ENCODE data around the gene SLC4A9. TPM values are rescaled to one million over a fixed set of nuclear protein-coding genes. Genes with fewer than 3 reads are reported as not detected.

The SLC4A9 gene
- total RNA-seq, 2 experiments from 2014 or later, result 0.36 TPM; not detected in 1

DNA sequence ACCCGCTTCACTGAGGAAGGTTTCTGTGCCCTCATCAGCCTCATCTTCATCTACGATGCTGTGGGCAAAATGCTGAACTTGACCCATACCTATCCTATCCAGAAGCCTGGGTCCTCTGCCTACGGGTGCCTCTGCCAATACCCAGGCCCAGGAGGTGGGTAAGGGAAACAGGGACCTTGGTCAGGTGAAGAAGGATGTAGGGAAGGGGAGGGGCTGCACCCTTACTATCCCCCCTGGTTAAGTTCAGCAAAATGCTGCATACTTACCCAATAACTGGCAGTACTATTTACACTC, 4.4 kb downstream of the SLC4A9 start:
- no peak overlapping the region for H3K27ac Mint-ChIP-seq
- no peaks in the 10 kb centered on the region for H3K27me3 Mint-ChIP-seq
- DNase-seq (no peak), ATAC-seq (no peak)
- no peak overlapping the region for H3K4me3 Mint-ChIP-seq
- H3K36me3 Mint-ChIP-seq (ENCODE audit: low read depth), result no peaks in the 10 kb centered on the region
- CTCF ChIA-PET, result interaction anchor here (1.3 to 10.9 kb wide), 9 partner anchors 8 to 361 kb away, joined by 3 to 160 read pairs (median 6); partner anchors contain the start of gene CD14
- TF ChIP-seq, protein P1, sequence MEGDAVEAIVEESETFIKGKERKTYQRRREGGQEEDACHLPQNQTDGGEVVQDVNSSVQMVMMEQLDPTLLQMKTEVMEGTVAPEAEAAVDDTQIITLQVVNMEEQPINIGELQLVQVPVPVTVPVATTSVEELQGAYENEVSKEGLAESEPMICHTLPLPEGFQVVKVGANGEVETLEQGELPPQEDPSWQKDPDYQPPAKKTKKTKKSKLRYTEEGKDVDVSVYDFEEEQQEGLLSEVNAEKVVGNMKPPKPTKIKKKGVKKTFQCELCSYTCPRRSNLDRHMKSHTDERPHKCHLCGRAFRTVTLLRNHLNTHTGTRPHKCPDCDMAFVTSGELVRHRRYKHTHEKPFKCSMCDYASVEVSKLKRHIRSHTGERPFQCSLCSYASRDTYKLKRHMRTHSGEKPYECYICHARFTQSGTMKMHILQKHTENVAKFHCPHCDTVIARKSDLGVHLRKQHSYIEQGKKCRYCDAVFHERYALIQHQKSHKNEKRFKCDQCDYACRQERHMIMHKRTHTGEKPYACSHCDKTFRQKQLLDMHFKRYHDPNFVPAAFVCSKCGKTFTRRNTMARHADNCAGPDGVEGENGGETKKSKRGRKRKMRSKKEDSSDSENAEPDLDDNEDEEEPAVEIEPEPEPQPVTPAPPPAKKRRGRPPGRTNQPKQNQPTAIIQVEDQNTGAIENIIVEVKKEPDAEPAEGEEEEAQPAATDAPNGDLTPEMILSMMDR (IDR thresholded peaks at IDR 0.05), result no peak
- intact Hi-C loops (cut with micrococcal nuclease), result loop anchor here (10.0 kb wide), 1 partner anchor 350 kb away; no protein-coding TSS in a partner anchor
- POLR2A ChIA-PET, result no interaction called here
- H3K9me3 Mint-ChIP-seq, result no peaks in the 10 kb centered on the region
- H3K4me1 Mint-ChIP-seq (ENCODE audit: low read depth), result peaks cover 5% of the 10 kb centered on the region

DNA sequence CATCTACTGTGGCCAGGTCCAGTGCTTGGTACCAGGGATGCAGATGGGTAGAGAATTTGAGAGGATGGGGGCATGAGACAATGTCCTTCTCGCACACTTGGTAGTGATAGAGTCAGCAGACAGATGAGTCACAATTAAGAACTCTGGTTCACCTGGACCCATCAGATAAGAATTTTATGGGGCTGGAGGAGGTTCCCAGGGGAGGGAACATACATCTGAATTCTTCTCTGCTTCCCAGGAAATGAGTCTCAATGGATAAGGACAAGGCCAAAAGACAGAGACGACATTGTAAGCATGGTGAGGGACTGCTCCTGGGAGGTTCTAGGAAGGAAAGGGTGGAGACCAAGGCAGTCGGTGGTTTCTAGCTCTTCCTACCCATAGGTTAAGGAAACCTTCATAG, 5.3 kb downstream of the SLC4A9 start:
- Mint-ChIP-seq H3K9me3 (no peaks in the 10 kb centered on the region), H3K27me3 (no peaks in the 10 kb centered on the region), H3K4me1 (ENCODE audit: low read depth) (peaks cover 5% of the 10 kb centered on the region), H3K4me3 (no peak overlapping the region), H3K36me3 (ENCODE audit: low read depth) (no peaks in the 10 kb centered on the region), H3K27ac (no peak overlapping the region)
- CTCF ChIA-PET, result interaction anchor here (0.7 to 10.9 kb wide), 6 partner anchors 8 to 270 kb away, joined by 3 to 160 read pairs (median 21); no protein-coding TSS in a partner anchor
- no peak for DNase-seq
- ATAC-seq, result no peak
- TF ChIP-seq, protein P1 (IDR thresholded peaks at IDR 0.05), result no peak
- intact Hi-C loops (cut with micrococcal nuclease), result loop anchor here (10.0 kb wide), 1 partner anchor 350 kb away; no protein-coding TSS in a partner anchor
- POLR2A ChIA-PET, result interaction anchor here (0.6 kb wide), 1 partner anchor 11 kb away, joined by 3 read pairs; no protein-coding TSS in a partner anchor

DNA sequence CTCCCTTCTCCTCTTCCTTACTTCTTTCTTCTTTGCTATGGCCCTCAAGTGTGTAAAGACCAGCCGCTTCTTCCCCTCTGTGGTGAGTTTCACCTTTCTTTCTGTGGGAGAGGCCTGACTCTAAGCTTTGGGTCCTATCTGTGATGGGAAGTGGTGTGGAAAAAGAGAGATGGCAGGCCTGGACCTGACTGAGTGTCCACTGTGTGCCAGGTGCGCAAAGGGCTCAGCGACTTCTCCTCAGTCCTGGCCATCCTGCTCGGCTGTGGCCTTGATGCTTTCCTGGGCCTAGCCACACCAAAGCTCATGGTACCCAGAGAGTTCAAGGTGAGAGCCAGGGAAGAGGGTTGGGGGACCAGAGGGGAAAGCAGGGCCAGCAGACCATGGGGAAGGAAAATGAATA, 5.9 kb downstream of the SLC4A9 start:
- TF ChIP-seq, protein P1 (IDR thresholded peaks at IDR 0.05), result no peak
- intact Hi-C loops (cut with micrococcal nuclease), result loop anchor here (10.0 kb wide), 1 partner anchor 349 kb away; no protein-coding TSS in a partner anchor
- no peak overlapping the region for H3K27ac Mint-ChIP-seq
- H3K36me3 Mint-ChIP-seq (ENCODE audit: low read depth), result no peaks in the 10 kb centered on the region
- CTCF ChIA-PET, result interaction anchor here (0.8 to 10.9 kb wide), 8 partner anchors 10 to 272 kb away, joined by 3 to 160 read pairs (median 5); partner anchors contain the start of genes ANKHD1 and HBEGF
- peaks cover 5% of the 10 kb centered on the region for H3K4me1 Mint-ChIP-seq (ENCODE audit: low read depth)
- no peaks in the 10 kb centered on the region for H3K27me3 Mint-ChIP-seq
- DNase-seq (no peak), ATAC-seq (no peak)
- POLR2A ChIA-PET, result interaction anchor here (0.6 kb wide), 1 partner anchor 12 kb away, joined by 3 read pairs; no protein-coding TSS in a partner anchor
- H3K4me3 Mint-ChIP-seq, result no peak overlapping the region
- no peaks in the 10 kb centered on the region for H3K9me3 Mint-ChIP-seq

DNA sequence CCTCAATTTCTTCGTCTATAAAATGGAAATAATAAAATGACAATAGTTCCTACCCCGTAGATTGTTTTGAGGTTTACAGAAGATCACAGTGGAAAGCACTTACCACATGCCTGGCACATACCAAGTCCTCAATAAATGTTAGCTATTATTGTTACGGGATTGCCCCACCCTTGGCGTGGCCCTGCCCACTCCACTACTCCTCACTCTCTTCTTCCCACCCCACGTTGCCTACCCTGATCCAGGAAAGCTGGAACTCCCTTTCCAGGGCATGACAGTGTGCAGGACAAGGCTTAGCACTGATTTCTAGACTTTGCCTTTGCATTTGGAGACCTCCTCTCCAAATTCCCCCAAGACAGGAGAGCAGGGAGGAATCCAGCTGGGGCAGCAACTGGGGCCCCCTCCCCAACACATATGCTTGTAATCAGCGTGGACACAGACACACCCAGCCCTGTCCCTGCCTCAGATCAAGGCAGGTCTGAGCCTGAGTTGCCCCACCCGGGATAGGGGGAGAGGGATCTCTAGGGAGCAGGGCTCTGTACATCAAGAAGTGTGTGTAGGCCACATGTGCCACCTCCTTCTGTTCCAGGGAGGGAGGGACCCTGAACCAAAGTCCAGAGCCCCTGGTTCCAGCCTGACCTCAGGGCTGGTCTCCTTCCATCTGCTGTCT, 6.7 kb downstream of the SLC4A9 start:
- H3K4me1 Mint-ChIP-seq (ENCODE audit: low read depth), result peaks cover 5% of the 10 kb centered on the region
- intact Hi-C loops (cut with micrococcal nuclease), result loop anchor here (10.0 kb wide), 1 partner anchor 348 kb away; no protein-coding TSS in a partner anchor
- CTCF ChIA-PET, result interaction anchor here (0.8 to 10.9 kb wide), 9 partner anchors 11 to 271 kb away, joined by 3 to 160 read pairs (median 5); partner anchors contain the start of genes ANKHD1 and HBEGF
- no peak for DNase-seq
- TF ChIP-seq, protein P1 (IDR thresholded peaks at IDR 0.05), result no peak
- H3K9me3 Mint-ChIP-seq, result no peaks in the 10 kb centered on the region
- ATAC-seq, result no peak
- no peak overlapping the region for H3K4me3 Mint-ChIP-seq
- no peak overlapping the region for H3K27ac Mint-ChIP-seq
- POLR2A ChIA-PET, result interaction anchor here (0.9 kb wide), 1 partner anchor 18 kb away, joined by 3 read pairs; no protein-coding TSS in a partner anchor
- H3K27me3 Mint-ChIP-seq, result no peaks in the 10 kb centered on the region
- H3K36me3 Mint-ChIP-seq (ENCODE audit: low read depth), result no peaks in the 10 kb centered on the region
